ENCODE data around the gene AFTPH. TPM values are rescaled to one million over a fixed set of nuclear protein-coding genes. Genes with fewer than 3 reads are reported as not detected.

AFTPH gene
- polyA plus RNA-seq, 3 donors, result 22.3 to 28.6 (median 28.4) TPM

GRCh38 chr2:64630752-64631151 lies 106.6 kb downstream of the AFTPH start:
- peaks cover 11 to 15% of the 10 kb centered on the region in 2 donors for H3K4me1 ChIP-seq (ENCODE audit: control insufficient read depth in 1 of 2, insufficient read depth in 2 of 2, low read length in 2 of 2)
- Mint-ChIP-seq H3K4me1 (peaks cover 19% of the 10 kb centered on the region), H3K27ac (peak overlapping the region in 5 of 7 donors; percentile 11 to 76 (median 42)), H3K4me3 (no peak overlapping the region), H3K9me3 (no peaks in the 10 kb centered on the region), H3K27me3 (ENCODE audit: low read depth in 3 of 3) (peaks cover 0 to 3% (median 0%) of the 10 kb centered on the region in 3 donors), H3K36me3 (peaks cover 40 to 52% of the 10 kb centered on the region in 2 donors)
- no peak overlapping the region for H3K9ac ChIP-seq (ENCODE audit: insufficient read depth, low read length, poor library complexity, severe bottlenecking)
- H3K4me2 ChIP-seq (replicated peaks; ENCODE audit: extremely low read depth, low read length, poor library complexity, severe bottlenecking), result no peak overlapping the region
- DNase-seq, result no peak
- no peak overlapping the region for H3K4me3 ChIP-seq (replicated peaks in 1 of 3; ENCODE audit: low read depth in 2 of 3, low read length in 3 of 3)
- no peaks in the 10 kb centered on the region for H3K9me3 ChIP-seq (replicated peaks in 1 of 2; ENCODE audit: control insufficient read depth in 1 of 2, insufficient read depth in 1 of 2, low read length in 2 of 2)
- no peaks in the 10 kb centered on the region for H3K27me3 ChIP-seq (ENCODE audit: control insufficient read depth in 2 of 2, insufficient read depth in 2 of 2, low read length in 2 of 2)
- H4K20me1 ChIP-seq (ENCODE audit: insufficient read depth, low read length), result peaks cover 58% of the 10 kb centered on the region
- no peak overlapping the region for H3K27ac ChIP-seq (ENCODE audit: low read depth in 1 of 2, low read length in 2 of 2)
- H3K36me3 ChIP-seq (replicated peaks in 1 of 2; ENCODE audit: control insufficient read depth in 1 of 2, insufficient read depth in 2 of 2, low read length in 2 of 2), result peaks cover 23 to 52% of the 10 kb centered on the region in 2 donors
- no peak overlapping the region for H2AFZ ChIP-seq (ENCODE audit: insufficient read depth, low read depth, low read length, poor library complexity, severe bottlenecking)
- H3K79me2 ChIP-seq (ENCODE audit: insufficient read depth, low read length), result peaks cover 35% of the 10 kb centered on the region
- WGBS (ENCODE audit: insufficient coverage), result 93% methylated on average over 10 of the region's 10 CpGs
- TF ChIP-seq, protein P1, sequence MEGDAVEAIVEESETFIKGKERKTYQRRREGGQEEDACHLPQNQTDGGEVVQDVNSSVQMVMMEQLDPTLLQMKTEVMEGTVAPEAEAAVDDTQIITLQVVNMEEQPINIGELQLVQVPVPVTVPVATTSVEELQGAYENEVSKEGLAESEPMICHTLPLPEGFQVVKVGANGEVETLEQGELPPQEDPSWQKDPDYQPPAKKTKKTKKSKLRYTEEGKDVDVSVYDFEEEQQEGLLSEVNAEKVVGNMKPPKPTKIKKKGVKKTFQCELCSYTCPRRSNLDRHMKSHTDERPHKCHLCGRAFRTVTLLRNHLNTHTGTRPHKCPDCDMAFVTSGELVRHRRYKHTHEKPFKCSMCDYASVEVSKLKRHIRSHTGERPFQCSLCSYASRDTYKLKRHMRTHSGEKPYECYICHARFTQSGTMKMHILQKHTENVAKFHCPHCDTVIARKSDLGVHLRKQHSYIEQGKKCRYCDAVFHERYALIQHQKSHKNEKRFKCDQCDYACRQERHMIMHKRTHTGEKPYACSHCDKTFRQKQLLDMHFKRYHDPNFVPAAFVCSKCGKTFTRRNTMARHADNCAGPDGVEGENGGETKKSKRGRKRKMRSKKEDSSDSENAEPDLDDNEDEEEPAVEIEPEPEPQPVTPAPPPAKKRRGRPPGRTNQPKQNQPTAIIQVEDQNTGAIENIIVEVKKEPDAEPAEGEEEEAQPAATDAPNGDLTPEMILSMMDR (IDR thresholded peaks at IDR 0.05), result no peak
- intact Hi-C loops (cut with micrococcal nuclease), result no loop called here

DNA sequence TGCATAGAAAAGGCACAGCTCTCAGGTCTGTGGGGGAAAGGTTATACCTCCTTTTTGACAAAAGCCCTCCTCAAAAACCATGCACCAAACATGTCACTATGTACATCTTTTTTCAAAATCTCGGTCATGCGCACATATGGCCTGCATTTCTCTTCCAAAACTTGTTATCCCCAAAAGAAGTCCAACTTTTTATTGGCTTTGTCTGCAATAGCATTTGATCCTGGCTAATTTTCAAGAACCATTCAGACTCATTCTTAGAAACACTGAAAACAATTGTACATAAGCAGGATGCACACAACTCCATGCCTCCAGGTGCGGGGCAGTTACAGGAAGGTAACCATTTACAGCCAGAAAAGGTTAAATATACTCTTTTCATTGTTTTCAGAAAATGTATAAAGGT lies 107.6 kb downstream of the AFTPH start:
- TF ChIP-seq, protein P1 (IDR thresholded peaks at IDR 0.05), result no peak
- no peak overlapping the region for H3K9ac ChIP-seq (ENCODE audit: insufficient read depth, low read length, poor library complexity, severe bottlenecking)
- no peak overlapping the region for H3K27ac ChIP-seq (ENCODE audit: low read depth in 1 of 2, low read length in 2 of 2)
- no peak overlapping the region for H2AFZ ChIP-seq (ENCODE audit: insufficient read depth, low read depth, low read length, poor library complexity, severe bottlenecking)
- no peaks in the 10 kb centered on the region for H3K27me3 ChIP-seq (ENCODE audit: control insufficient read depth in 2 of 2, insufficient read depth in 2 of 2, low read length in 2 of 2)
- H3K27ac Mint-ChIP-seq, result no peak overlapping the region
- intact Hi-C loops (cut with micrococcal nuclease), result no loop called here
- no peaks in the 10 kb centered on the region for H3K27me3 Mint-ChIP-seq (ENCODE audit: low read depth in 3 of 3)
- H3K4me1 Mint-ChIP-seq, result peaks cover 25% of the 10 kb centered on the region
- no peaks in the 10 kb centered on the region for H3K9me3 ChIP-seq (replicated peaks in 1 of 2; ENCODE audit: control insufficient read depth in 1 of 2, insufficient read depth in 1 of 2, low read length in 2 of 2)
- 96% methylated on average over 2 of the region's 3 CpGs for WGBS (ENCODE audit: insufficient coverage)
- H3K9me3 Mint-ChIP-seq, result no peaks in the 10 kb centered on the region
- peaks cover 49 to 61% of the 10 kb centered on the region in 2 donors for H3K36me3 Mint-ChIP-seq
- H3K4me3 ChIP-seq (replicated peaks in 1 of 3; ENCODE audit: low read depth in 2 of 3, low read length in 3 of 3), result no peak overlapping the region
- no peak overlapping the region for H3K4me2 ChIP-seq (replicated peaks; ENCODE audit: extremely low read depth, low read length, poor library complexity, severe bottlenecking)
- no peak for DNase-seq
- peaks cover 45% of the 10 kb centered on the region for H3K79me2 ChIP-seq (ENCODE audit: insufficient read depth, low read length)
- peaks cover 28 to 58% of the 10 kb centered on the region in 2 donors for H3K36me3 ChIP-seq (replicated peaks in 1 of 2; ENCODE audit: control insufficient read depth in 1 of 2, insufficient read depth in 2 of 2, low read length in 2 of 2)
- H3K4me3 Mint-ChIP-seq, result no peak overlapping the region
- H4K20me1 ChIP-seq (ENCODE audit: insufficient read depth, low read length), result peaks cover 68% of the 10 kb centered on the region
- peaks cover 21 to 26% of the 10 kb centered on the region in 2 donors for H3K4me1 ChIP-seq (ENCODE audit: control insufficient read depth in 1 of 2, insufficient read depth in 2 of 2, low read length in 2 of 2)
